GM12872 (cell line): ENCODE results near the gene CCT7.

Experiments
- CTCF ChIP-seq: IDR thresholded peaks from 3 replicates; pipeline ENCODE4 v1.5.1; 2011; ENCODE audit warnings: low read depth, mild to moderate bottlenecking, low read length, moderate library complexity; ENCODE audit not compliant: insufficient read depth

The CCT7 gene

GRCh38 chr2:73253901-73254300 lies 19.8 kb downstream of the CCT7 start:
- no peak for TF ChIP-seq CTCF

DNA sequence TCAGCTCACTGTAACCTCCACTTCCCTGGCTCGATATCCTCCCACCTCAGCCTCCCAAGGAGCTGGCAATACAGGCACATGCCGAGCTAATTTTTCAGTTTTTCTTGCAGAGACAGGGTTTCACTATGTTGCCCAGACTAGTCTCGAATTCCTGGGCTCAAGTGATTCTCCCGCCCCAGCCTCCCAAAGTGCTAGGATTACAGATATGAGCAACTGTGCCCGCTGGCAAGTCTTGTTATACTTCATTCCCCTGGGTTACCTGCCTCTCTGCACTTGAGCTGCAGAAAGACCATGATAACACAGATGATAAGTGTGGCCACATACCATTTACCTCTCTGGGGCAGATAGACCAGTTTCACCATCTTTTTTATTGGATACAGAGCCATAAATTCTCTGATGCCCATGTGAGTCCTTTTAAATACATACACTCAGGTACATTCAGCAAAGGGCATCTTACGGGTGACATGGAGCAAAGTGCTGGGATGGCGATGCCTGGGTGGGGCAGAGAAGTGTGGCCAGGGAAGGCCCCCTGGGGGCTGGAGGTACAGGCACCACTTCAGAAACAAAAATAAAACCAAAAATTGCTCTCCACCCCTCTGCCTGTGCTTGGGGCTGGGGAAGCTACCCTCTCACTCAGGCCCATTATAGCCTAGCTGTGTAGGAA lies 20.4 kb downstream of the CCT7 start:
- no peak for TF ChIP-seq CTCF

GRCh38 chr2:73255007-73255644 lies 21.0 kb downstream of the CCT7 start:
- no peak for TF ChIP-seq CTCF

DNA sequence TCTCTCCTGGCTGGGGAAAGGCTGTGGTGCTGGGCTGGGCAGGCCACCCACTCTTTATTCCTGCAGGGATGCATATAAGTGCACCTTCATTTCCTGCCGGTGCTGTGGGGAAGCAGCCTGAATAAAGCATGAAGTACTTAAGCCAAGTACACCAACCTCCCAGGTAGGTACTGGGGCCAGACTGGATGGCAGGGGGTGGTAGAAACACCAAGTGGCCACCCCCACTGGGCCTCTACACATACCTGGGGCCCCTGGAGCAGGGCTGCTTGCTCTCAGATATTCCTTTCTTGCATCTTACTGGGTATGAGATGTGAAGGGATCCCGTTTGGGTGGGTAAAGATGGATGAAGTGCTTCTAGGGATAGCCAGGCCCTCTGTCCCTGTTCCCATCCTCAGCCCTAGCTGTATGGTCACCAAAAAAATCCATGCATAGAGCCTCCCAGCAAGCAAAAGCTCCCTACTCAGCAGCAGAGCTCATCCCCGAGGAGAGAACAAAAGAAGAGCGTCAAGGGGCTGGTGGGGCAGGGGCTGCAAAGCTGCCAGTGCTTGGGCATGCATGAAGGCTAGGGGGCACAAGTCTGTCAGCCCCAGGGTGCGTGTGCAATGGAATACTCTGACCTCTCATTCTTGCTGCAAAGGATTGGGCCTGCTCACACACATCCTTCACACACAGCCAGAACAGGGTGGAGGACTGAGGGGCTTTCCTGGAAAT lies 22.0 kb downstream of the CCT7 start:
- TF ChIP-seq CTCF: no peak

- no peak for TF ChIP-seq CTCF
Observed at GRCh38 chr2:73256618-73256922, 22.5 kb downstream of the CCT7 start.

DNA sequence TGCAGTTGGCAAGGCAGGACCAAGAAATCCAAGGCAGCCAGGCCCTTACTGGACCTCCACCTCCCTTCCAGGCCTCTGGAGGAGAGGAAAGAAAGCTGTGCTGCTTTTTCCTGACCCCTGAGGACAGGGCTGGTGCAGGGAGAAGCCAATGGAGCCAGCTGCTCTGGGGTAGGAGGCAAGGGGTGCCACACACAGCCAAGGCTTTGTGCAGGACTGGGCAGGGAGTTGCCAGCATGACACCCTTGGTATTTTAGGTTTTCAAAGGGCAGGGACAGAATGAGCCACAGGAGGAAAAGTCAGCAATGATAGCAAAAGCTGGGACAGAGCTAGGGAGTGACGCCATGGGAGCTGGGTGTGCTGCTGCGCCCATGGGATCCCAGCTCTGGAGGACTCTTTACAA lies 22.9 kb downstream of the CCT7 start:
- TF ChIP-seq CTCF: no peak

- TF ChIP-seq CTCF: no peak
Observed at GRCh38 chr2:73257425-73258125, 23.5 kb downstream of the CCT7 start.
